GM23338 (cell line): ENCODE measurements around the gene SMTNL2. TPM values are rescaled to one million over a fixed set of nuclear protein-coding genes. Genes with fewer than 3 reads are reported as not detected.
A peak's percentile ranks its signal among the peaks of the same experiment; 100 is the strongest.

ENCODE experiments used
- ATAC-seq: fragments of 200-7000 bp; cut with Tn5 transposase; 3 replicates; pipeline ENCODE4 v1.9.1; 2020
- DNase-seq: peaks from one replicate; pipeline ENCODE4 v3.0.0-alpha.2; 2015; ENCODE audit warnings: low spot score
- H2AFZ ChIP-seq: fragments of 200-600 bp; sonication (generic); 2 replicates; pipeline ENCODE4 v1.8.0; 2016; ENCODE audit warnings: antibody characterized with exemption, mild to moderate bottlenecking, moderate library complexity
- H3F3A ChIP-seq: fragments of 200-600 bp; sonication (generic); replicated peaks from 2 replicates; pipeline ENCODE4 v1.8.0; 2017; ENCODE audit warnings: antibody characterized with exemption, mixed run types, low read depth
- H3K27ac ChIP-seq: fragments of 200-600 bp; sonication (generic); 2 replicates; pipeline ENCODE4 v1.6.1; 2016; ENCODE audit warnings: low read depth
- H3K27me3 ChIP-seq: fragments of 200-600 bp; sonication (generic); 2 replicates; pipeline ENCODE4 v1.8.0; 2016; ENCODE audit warnings: mild to moderate bottlenecking, mixed run types, moderate library complexity; ENCODE audit not compliant: insufficient read depth
- H3K36me3 ChIP-seq: fragments of 200-600 bp; sonication (generic); 2 replicates; pipeline ENCODE4 v1.8.0; 2016; ENCODE audit warnings: mild to moderate bottlenecking; ENCODE audit not compliant: insufficient read depth
- H3K4me1 ChIP-seq: fragments of 200-600 bp; sonication (generic); 2 replicates; pipeline ENCODE4 v1.8.0; 2016; ENCODE audit warnings: mild to moderate bottlenecking, moderate library complexity; ENCODE audit not compliant: insufficient read depth
- H3K4me2 ChIP-seq: fragments of 200-600 bp; sonication (generic); 2 replicates; pipeline ENCODE4 v1.7.1; 2017; ENCODE audit warnings: mixed run types
- H3K4me3 ChIP-seq: fragments of 200-600 bp; sonication (generic); 2 replicates; pipeline ENCODE4 v1.6.1; 2016; ENCODE audit warnings: mixed run types
- H3K79me2 ChIP-seq: fragments of 200-600 bp; sonication (generic); replicated peaks from 2 replicates; pipeline ENCODE4 v1.8.0; 2017; ENCODE audit warnings: mild to moderate bottlenecking; ENCODE audit not compliant: insufficient read depth
- H3K9me2 ChIP-seq: fragments of 200-600 bp; sonication (generic); 2 replicates; pipeline ENCODE4 v1.8.0; 2017; ENCODE audit not compliant: insufficient read depth
- H4K20me1 ChIP-seq: fragments of 200-600 bp; sonication (generic); replicated peaks from 2 replicates; pipeline ENCODE4 v1.8.0; 2017; ENCODE audit warnings: mild to moderate bottlenecking; ENCODE audit not compliant: insufficient read depth
- H3K27ac Mint-ChIP-seq: 2 replicates; pipeline ENCODE4 v1.8.0; 2020; ENCODE audit warnings: inconsistent platforms, mild to moderate bottlenecking, moderate library complexity, mixed read lengths
- H3K27me3 Mint-ChIP-seq: 3 replicates; pipeline ENCODE4 v1.8.0; 2022; ENCODE audit warnings: low read depth, mild to moderate bottlenecking, moderate library complexity, mixed read lengths, inconsistent platforms; ENCODE audit not compliant: insufficient read depth, poor library complexity
- H3K36me3 Mint-ChIP-seq: 3 replicates; pipeline ENCODE4 v1.8.0; 2021; ENCODE audit warnings: low read depth, mild to moderate bottlenecking, inconsistent platforms, moderate library complexity, mixed read lengths
- H3K4me1 Mint-ChIP-seq: 3 replicates; pipeline ENCODE4 v1.8.0; 2020; ENCODE audit warnings: mild to moderate bottlenecking, inconsistent platforms, mixed read lengths
- H3K4me3 Mint-ChIP-seq: 3 replicates; pipeline ENCODE4 v1.8.0; 2021; ENCODE audit warnings: moderate library complexity, mild to moderate bottlenecking, inconsistent platforms, mixed read lengths
- H3K9me3 Mint-ChIP-seq: 3 replicates; pipeline ENCODE4 v1.8.0; 2020; ENCODE audit warnings: moderate library complexity, mild to moderate bottlenecking, inconsistent platforms, mixed read lengths
- CREB1 ChIP-seq: fragments of 250-450 bp; sonication (Bioruptor Pico); IDR thresholded peaks from 2 replicates; pipeline ENCODE4 v1.5.0; 2020; ENCODE audit warnings: low read depth, mild to moderate bottlenecking, moderate library complexity
- CTCF ChIP-seq, 2 experiments: fragments of 200-600 bp in 1 of 2; sonication (generic) in 1 of 2; conservative IDR thresholded peaks; 2 replicates each; pipeline versions ENCODE4 v1.5.1 to v1.6.1; 2016 to 2017; ENCODE audit warnings: antibody characterized with exemption in 2 of 2, low read depth in 2 of 2, mild to moderate bottlenecking in 2 of 2, moderate library complexity in 1 of 2
- ETS1 ChIP-seq: IDR thresholded peaks from 2 replicates; pipeline ENCODE4 v1.6.1; 2016; ENCODE audit warnings: antibody characterized with exemption
- EZH2 ChIP-seq: fragments of 200-600 bp; sonication (generic); IDR thresholded peaks from one replicate; pipeline ENCODE4 v1.8.0; 2017; ENCODE audit warnings: antibody characterized with exemption, mild to moderate bottlenecking, low read depth; ENCODE audit not compliant: unreplicated experiment
- EZH2phosphoT487 ChIP-seq: fragments of 200-600 bp; sonication (generic); IDR thresholded peaks from one replicate; pipeline ENCODE4 v1.8.1; 2018; ENCODE audit warnings: antibody characterized with exemption; ENCODE audit not compliant: unreplicated experiment
- JUNB ChIP-seq: IDR thresholded peaks from one replicate; pipeline ENCODE4 v1.6.1; 2016; ENCODE audit warnings: antibody characterized with exemption; ENCODE audit not compliant: unreplicated experiment
- NANOG ChIP-seq: IDR thresholded peaks from 2 replicates; pipeline ENCODE4 v1.6.1; 2016; ENCODE audit warnings: antibody characterized with exemption, borderline replicate concordance
- POLR2AphosphoS5 ChIP-seq: IDR thresholded peaks from 2 replicates; pipeline ENCODE4 v1.6.1; 2016; ENCODE audit warnings: antibody characterized with exemption, low read depth
- REST ChIP-seq: IDR thresholded peaks from one replicate; pipeline ENCODE4 v1.6.1; 2018; ENCODE audit warnings: antibody characterized with exemption; ENCODE audit not compliant: unreplicated experiment
- STAT1 ChIP-seq: IDR thresholded peaks from one replicate; pipeline ENCODE4 v1.6.1; 2016; ENCODE audit warnings: antibody characterized with exemption; ENCODE audit not compliant: unreplicated experiment
- ZNF114 ChIP-seq: fragments of 250-450 bp; sonication (Bioruptor Pico); IDR thresholded peaks from 2 replicates; pipeline ENCODE4 v1.5.0; 2020; ENCODE audit warnings: mild to moderate bottlenecking, moderate library complexity
- ZNF331 ChIP-seq: fragments of 250-450 bp; sonication (Bioruptor Pico); IDR thresholded peaks from 2 replicates; pipeline ENCODE4 v1.5.0; 2020; ENCODE audit warnings: low read depth, mild to moderate bottlenecking, moderate library complexity
- ZNF462 ChIP-seq: fragments of 250-450 bp; sonication (Bioruptor Pico); IDR thresholded peaks from 2 replicates; pipeline ENCODE4 v1.5.0; 2020; ENCODE audit warnings: mild to moderate bottlenecking, moderate library complexity
- polyA plus RNA-seq: library from polyadenylated mRNA; unstranded; fragments of >200 nt; fragmentation: Nextera tagmentation; extraction: Ambion mirVana; gene quantifications from 2 replicates; pipeline ENCODE4 v1.2.1, GENCODE V29; 2016
- total RNA-seq: library from RNA; depleted of rRNA; stranded (reverse); fragments of >200 nt; shearing (Covaris generic); gene quantifications from 2 replicates; pipeline ENCODE4 v1.2.3, GENCODE V29; 2014

Gene SMTNL2
- total and polyA plus RNA-seq, 2 experiments from 2014 or later: 1.3 to 4.3 TPM

GRCh38 chr17:4560421-4560820 lies 23.9 kb upstream of the SMTNL2 start, which contains the start of gene GGT6:
Gene GGT6, minus strand, starts transcription at chr17:4560577. Its CDS starts 56 bp downstream, at chr17:4560521.
- TF ChIP-seq NANOG: no peak
- no peak for TF ChIP-seq ZNF114 (CRISPR knock-in tag)
- TF ChIP-seq ZNF331 (CRISPR knock-in tag): no peak
- no peak for TF ChIP-seq CREB1
- no peak for TF ChIP-seq EZH2
- no peak for TF ChIP-seq REST
- TF ChIP-seq ETS1: no peak
- TF ChIP-seq POLR2AphosphoS5: no peak
- no peak for TF ChIP-seq STAT1
- TF ChIP-seq EZH2phosphoT487: no peak
- TF ChIP-seq ZNF462: no peak
- TF ChIP-seq CTCF (conservative IDR thresholded peaks at IDR 0.05; ENCODE audit: low read depth in 2 of 2): no peak
- TF ChIP-seq JUNB: no peak
- no peaks in the 10 kb centered on the region for H4K20me1 ChIP-seq
- H3K27ac Mint-ChIP-seq: no peak within 1 kb of the TSS
- peak within 1 kb of the TSS; percentile 78 for H2AFZ ChIP-seq
- H3K36me3 Mint-ChIP-seq: no peaks in the 10 kb centered on the region
- H3K27ac ChIP-seq: no peak within 1 kb of the TSS
- H3K4me1 ChIP-seq: peaks cover 11% of the 10 kb centered on the region
- no peaks in the 10 kb centered on the region for H3K9me3 Mint-ChIP-seq
- no peak within 1 kb of the TSS; the same call in 2 of the 3 replicates for H3K4me3 Mint-ChIP-seq
- no peak within 1 kb of the TSS for H3K4me3 ChIP-seq
- no peak within 1 kb of the TSS for H3K4me2 ChIP-seq
- DNase-seq (no peak), ATAC-seq (peak; percentile 13; the same call in 1 of the 3 replicates)
- no peaks in the 10 kb centered on the region for H3K9me2 ChIP-seq
- H3K36me3 ChIP-seq: no peaks in the 10 kb centered on the region
- 0 out of 2 replicates have a peak, but pooled peaks cover 7% of the 10 kb centered on the region for H3F3A ChIP-seq
- no peaks in the 10 kb centered on the region for H3K27me3 ChIP-seq
- peaks cover 23% of the 10 kb centered on the region for H3K4me1 Mint-ChIP-seq
- 0 out of 2 replicates have a peak, but pooled peaks cover 4% of the 10 kb centered on the region for H3K79me2 ChIP-seq
- H3K27me3 Mint-ChIP-seq: peaks cover 8% of the 10 kb centered on the region
